HL-60 (cell line): ENCODE measurements around the gene GALK2.

ENCODE experiments used
- DNase-seq, 2 experiments: peaks; one replicate each; pipeline ENCODE4 v3.0.0-alpha.2; 2010 to 2020; ENCODE audit warnings: low read depth in 1 of 2, low spot score in 1 of 2
- H3K27ac ChIP-seq: fragments of 250-450 bp; sonication (Bioruptor Pico); replicated peaks from 2 replicates; pipeline ENCODE4 v1.5.1; 2020; ENCODE audit warnings: mild to moderate bottlenecking, moderate library complexity
- H3K27me3 ChIP-seq: fragments of 250-450 bp; sonication (Bioruptor Pico); 2 replicates; pipeline ENCODE4 v1.5.1; 2021; ENCODE audit warnings: mild to moderate bottlenecking, moderate library complexity; ENCODE audit not compliant: insufficient read depth, poor library complexity, severe bottlenecking
- H3K4me3 ChIP-seq: replicated peaks from 2 replicates; pipeline ENCODE4 v1.5.1; 2011; ENCODE audit warnings: mild to moderate bottlenecking, control low read depth, low read length; ENCODE audit not compliant: insufficient read depth
- CTCF ChIP-seq: IDR thresholded peaks from one replicate; pipeline ENCODE4 v1.5.1; 2011; ENCODE audit warnings: low read length, control low read depth, inconsistent platforms; ENCODE audit not compliant: insufficient read depth
- GABPA ChIP-seq: IDR thresholded peaks from 2 replicates; pipeline ENCODE4 v1.6.1; 2012; ENCODE audit warnings: low read depth
- POLR2AphosphoS5 ChIP-seq: IDR thresholded peaks from 2 replicates; pipeline ENCODE4 v1.6.1; 2012; ENCODE audit warnings: low read depth
- SPI1 ChIP-seq: IDR thresholded peaks from 2 replicates; pipeline ENCODE4 v1.6.1; 2012; ENCODE audit warnings: low read depth, mild to moderate bottlenecking, borderline replicate concordance
- TF ChIP-seq, protein P1 (sequence below): IDR thresholded peaks from 2 replicates; pipeline ENCODE4 v1.6.1; 2012; ENCODE audit warnings: low read depth; ENCODE audit not compliant: insufficient replicate concordance

The GALK2 gene

DNA sequence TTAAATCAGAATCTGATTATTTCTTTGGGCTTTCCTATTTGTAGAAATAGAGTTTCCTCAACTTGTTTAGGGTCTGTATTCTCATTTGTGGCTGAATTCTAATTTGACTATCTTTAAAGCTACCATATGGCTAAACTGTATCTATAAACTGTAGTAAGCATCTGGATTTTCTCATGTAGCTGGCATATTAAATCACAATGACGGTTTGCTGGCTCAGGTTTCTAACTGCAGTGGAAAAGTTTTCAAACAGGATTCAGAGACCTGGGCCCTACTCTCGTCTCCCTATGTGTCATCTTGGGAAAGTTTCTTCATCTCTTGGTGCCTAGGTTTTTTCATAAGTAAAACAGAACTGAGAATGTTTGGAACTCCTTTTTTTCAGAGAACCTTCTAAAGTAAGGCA is 68.3 kb downstream of the GALK2 start:
- TF ChIP-seq CTCF, result no peak
- no peak for TF ChIP-seq GABPA
- TF ChIP-seq, protein P1, sequence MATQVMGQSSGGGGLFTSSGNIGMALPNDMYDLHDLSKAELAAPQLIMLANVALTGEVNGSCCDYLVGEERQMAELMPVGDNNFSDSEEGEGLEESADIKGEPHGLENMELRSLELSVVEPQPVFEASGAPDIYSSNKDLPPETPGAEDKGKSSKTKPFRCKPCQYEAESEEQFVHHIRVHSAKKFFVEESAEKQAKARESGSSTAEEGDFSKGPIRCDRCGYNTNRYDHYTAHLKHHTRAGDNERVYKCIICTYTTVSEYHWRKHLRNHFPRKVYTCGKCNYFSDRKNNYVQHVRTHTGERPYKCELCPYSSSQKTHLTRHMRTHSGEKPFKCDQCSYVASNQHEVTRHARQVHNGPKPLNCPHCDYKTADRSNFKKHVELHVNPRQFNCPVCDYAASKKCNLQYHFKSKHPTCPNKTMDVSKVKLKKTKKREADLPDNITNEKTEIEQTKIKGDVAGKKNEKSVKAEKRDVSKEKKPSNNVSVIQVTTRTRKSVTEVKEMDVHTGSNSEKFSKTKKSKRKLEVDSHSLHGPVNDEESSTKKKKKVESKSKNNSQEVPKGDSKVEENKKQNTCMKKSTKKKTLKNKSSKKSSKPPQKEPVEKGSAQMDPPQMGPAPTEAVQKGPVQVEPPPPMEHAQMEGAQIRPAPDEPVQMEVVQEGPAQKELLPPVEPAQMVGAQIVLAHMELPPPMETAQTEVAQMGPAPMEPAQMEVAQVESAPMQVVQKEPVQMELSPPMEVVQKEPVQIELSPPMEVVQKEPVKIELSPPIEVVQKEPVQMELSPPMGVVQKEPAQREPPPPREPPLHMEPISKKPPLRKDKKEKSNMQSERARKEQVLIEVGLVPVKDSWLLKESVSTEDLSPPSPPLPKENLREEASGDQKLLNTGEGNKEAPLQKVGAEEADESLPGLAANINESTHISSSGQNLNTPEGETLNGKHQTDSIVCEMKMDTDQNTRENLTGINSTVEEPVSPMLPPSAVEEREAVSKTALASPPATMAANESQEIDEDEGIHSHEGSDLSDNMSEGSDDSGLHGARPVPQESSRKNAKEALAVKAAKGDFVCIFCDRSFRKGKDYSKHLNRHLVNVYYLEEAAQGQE, result no peak
- DNase-seq, result no peak
- Histone ChIP-seq H3K27me3 (no peaks in the 10 kb centered on the region), H3K27ac (no peak overlapping the region), H3K4me3 (no peak overlapping the region)

DNA sequence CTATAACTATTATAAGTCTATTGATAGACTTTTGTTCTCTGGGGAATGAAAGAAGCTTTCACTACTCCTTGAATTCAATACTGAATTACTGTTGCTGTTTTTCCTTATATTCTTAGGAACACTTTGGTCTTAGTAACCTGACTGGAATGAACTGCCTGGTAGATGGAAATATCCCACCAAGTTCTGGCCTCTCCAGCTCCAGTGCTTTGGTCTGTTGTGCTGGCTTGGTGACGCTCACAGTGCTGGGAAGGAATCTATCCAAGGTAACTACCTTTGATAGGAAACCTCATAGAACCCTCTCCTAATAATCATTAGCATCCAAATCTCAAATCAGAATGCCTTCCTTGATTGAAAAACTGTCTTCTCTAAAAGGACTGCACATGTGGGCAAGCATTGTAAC is 69.1 kb downstream of the GALK2 start:
- TF ChIP-seq POLR2AphosphoS5, result no peak
- TF ChIP-seq, protein P1, result no peak
- no peak for TF ChIP-seq GABPA
- TF ChIP-seq CTCF, result no peak
- no peak for TF ChIP-seq SPI1
- no peak overlapping the region for H3K27ac ChIP-seq
- no peak for DNase-seq
- no peaks in the 10 kb centered on the region for H3K27me3 ChIP-seq
- no peak overlapping the region for H3K4me3 ChIP-seq

DNA sequence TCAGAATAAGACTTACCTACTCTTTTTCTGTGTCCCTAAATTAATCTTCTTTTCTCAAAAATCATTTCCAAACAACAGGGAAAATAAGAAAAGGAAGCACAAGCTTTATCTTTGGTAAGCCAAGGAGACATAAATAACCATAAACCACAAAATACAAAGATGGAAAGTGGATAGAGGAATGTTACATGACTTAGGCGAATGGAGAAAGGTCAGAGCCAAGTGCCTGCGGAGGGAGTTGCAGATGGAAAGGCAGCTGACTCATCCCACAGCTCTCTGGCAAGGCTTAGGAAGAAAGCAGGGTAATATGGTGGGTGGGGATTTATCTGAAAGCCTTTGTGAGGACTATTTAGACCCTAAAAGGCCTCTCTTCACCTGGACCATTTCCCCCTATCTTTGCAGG is 72.8 kb downstream of the GALK2 start:
- H3K27me3 ChIP-seq, result no peaks in the 10 kb centered on the region
- TF ChIP-seq POLR2AphosphoS5 (no peak), CTCF (no peak), GABPA (no peak), SPI1 (no peak)
- TF ChIP-seq, protein P1, result no peak
- H3K4me3 ChIP-seq, result no peak overlapping the region
- H3K27ac ChIP-seq, result no peak overlapping the region
- no peak for DNase-seq
